ENCODE data around the gene TMED10.

DNA sequence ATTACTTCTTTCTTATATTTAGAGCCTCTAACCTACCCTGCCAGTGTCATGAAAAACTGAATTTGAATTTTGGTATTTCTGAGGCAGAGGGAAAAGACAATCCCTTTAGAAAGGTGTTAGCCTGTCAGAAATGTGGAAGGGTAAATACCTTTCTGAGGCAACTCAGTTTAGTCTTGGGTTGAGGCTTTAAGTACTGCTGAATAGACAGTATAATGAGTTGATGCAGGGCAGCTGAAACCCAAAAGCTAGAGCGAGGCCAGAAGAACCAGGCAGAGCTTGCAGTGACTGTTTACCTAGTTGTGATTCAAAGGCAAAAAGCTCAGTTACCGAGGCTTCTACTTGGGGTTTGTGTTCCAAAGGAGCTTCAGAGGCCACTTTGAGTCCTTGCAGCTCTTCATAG, 88.3 kb downstream of the TMED10 start:
- TF ChIP-seq, protein P1, sequence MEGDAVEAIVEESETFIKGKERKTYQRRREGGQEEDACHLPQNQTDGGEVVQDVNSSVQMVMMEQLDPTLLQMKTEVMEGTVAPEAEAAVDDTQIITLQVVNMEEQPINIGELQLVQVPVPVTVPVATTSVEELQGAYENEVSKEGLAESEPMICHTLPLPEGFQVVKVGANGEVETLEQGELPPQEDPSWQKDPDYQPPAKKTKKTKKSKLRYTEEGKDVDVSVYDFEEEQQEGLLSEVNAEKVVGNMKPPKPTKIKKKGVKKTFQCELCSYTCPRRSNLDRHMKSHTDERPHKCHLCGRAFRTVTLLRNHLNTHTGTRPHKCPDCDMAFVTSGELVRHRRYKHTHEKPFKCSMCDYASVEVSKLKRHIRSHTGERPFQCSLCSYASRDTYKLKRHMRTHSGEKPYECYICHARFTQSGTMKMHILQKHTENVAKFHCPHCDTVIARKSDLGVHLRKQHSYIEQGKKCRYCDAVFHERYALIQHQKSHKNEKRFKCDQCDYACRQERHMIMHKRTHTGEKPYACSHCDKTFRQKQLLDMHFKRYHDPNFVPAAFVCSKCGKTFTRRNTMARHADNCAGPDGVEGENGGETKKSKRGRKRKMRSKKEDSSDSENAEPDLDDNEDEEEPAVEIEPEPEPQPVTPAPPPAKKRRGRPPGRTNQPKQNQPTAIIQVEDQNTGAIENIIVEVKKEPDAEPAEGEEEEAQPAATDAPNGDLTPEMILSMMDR (conservative IDR thresholded peaks at IDR 0.05; ENCODE audit: low read depth, low read length), result no peak
- TF ChIP-seq EZH2phosphoT487 (IDR thresholded peaks at IDR 0.05; ENCODE audit: borderline replicate concordance, low read length), result no peak
